GM23338 (cell line): ENCODE results near the gene FAM219A. TPM values are rescaled to one million over a fixed set of nuclear protein-coding genes. Genes with fewer than 3 reads are reported as not detected.

Experiments used
- ATAC-seq: fragments of 200-7000 bp; cut with Tn5 transposase; 3 replicates; pipeline ENCODE4 v1.9.1; 2020
- DNase-seq: peaks from one replicate; pipeline ENCODE4 v3.0.0-alpha.2; 2015; ENCODE audit warnings: low spot score
- H2AFZ ChIP-seq: fragments of 200-600 bp; sonication (generic); 2 replicates; pipeline ENCODE4 v1.8.0; 2016; ENCODE audit warnings: antibody characterized with exemption, mild to moderate bottlenecking, moderate library complexity
- H3F3A ChIP-seq: fragments of 200-600 bp; sonication (generic); replicated peaks from 2 replicates; pipeline ENCODE4 v1.8.0; 2017; ENCODE audit warnings: antibody characterized with exemption, mixed run types, low read depth
- H3K27ac ChIP-seq: fragments of 200-600 bp; sonication (generic); 2 replicates; pipeline ENCODE4 v1.6.1; 2016; ENCODE audit warnings: low read depth
- H3K27me3 ChIP-seq: fragments of 200-600 bp; sonication (generic); 2 replicates; pipeline ENCODE4 v1.8.0; 2016; ENCODE audit warnings: mild to moderate bottlenecking, mixed run types, moderate library complexity; ENCODE audit not compliant: insufficient read depth
- H3K36me3 ChIP-seq: fragments of 200-600 bp; sonication (generic); 2 replicates; pipeline ENCODE4 v1.8.0; 2016; ENCODE audit warnings: mild to moderate bottlenecking; ENCODE audit not compliant: insufficient read depth
- H3K4me1 ChIP-seq: fragments of 200-600 bp; sonication (generic); 2 replicates; pipeline ENCODE4 v1.8.0; 2016; ENCODE audit warnings: mild to moderate bottlenecking, moderate library complexity; ENCODE audit not compliant: insufficient read depth
- H3K4me2 ChIP-seq: fragments of 200-600 bp; sonication (generic); 2 replicates; pipeline ENCODE4 v1.7.1; 2017; ENCODE audit warnings: mixed run types
- H3K4me3 ChIP-seq: fragments of 200-600 bp; sonication (generic); 2 replicates; pipeline ENCODE4 v1.6.1; 2016; ENCODE audit warnings: mixed run types
- H3K79me2 ChIP-seq: fragments of 200-600 bp; sonication (generic); replicated peaks from 2 replicates; pipeline ENCODE4 v1.8.0; 2017; ENCODE audit warnings: mild to moderate bottlenecking; ENCODE audit not compliant: insufficient read depth
- H3K9me2 ChIP-seq: fragments of 200-600 bp; sonication (generic); 2 replicates; pipeline ENCODE4 v1.8.0; 2017; ENCODE audit not compliant: insufficient read depth
- H4K20me1 ChIP-seq: fragments of 200-600 bp; sonication (generic); replicated peaks from 2 replicates; pipeline ENCODE4 v1.8.0; 2017; ENCODE audit warnings: mild to moderate bottlenecking; ENCODE audit not compliant: insufficient read depth
- H3K27ac Mint-ChIP-seq: 2 replicates; pipeline ENCODE4 v1.8.0; 2020; ENCODE audit warnings: inconsistent platforms, mild to moderate bottlenecking, moderate library complexity, mixed read lengths
- H3K27me3 Mint-ChIP-seq: 3 replicates; pipeline ENCODE4 v1.8.0; 2022; ENCODE audit warnings: low read depth, mild to moderate bottlenecking, moderate library complexity, mixed read lengths, inconsistent platforms; ENCODE audit not compliant: insufficient read depth, poor library complexity
- H3K36me3 Mint-ChIP-seq: 3 replicates; pipeline ENCODE4 v1.8.0; 2021; ENCODE audit warnings: low read depth, mild to moderate bottlenecking, inconsistent platforms, moderate library complexity, mixed read lengths
- H3K4me1 Mint-ChIP-seq: 3 replicates; pipeline ENCODE4 v1.8.0; 2020; ENCODE audit warnings: mild to moderate bottlenecking, inconsistent platforms, mixed read lengths
- H3K4me3 Mint-ChIP-seq: 3 replicates; pipeline ENCODE4 v1.8.0; 2021; ENCODE audit warnings: moderate library complexity, mild to moderate bottlenecking, inconsistent platforms, mixed read lengths
- H3K9me3 Mint-ChIP-seq: 3 replicates; pipeline ENCODE4 v1.8.0; 2020; ENCODE audit warnings: moderate library complexity, mild to moderate bottlenecking, inconsistent platforms, mixed read lengths
- CREB1 ChIP-seq: fragments of 250-450 bp; sonication (Bioruptor Pico); IDR thresholded peaks from 2 replicates; pipeline ENCODE4 v1.5.0; 2020; ENCODE audit warnings: low read depth, mild to moderate bottlenecking, moderate library complexity
- EZH2 ChIP-seq: fragments of 200-600 bp; sonication (generic); IDR thresholded peaks from one replicate; pipeline ENCODE4 v1.8.0; 2017; ENCODE audit warnings: antibody characterized with exemption, mild to moderate bottlenecking, low read depth; ENCODE audit not compliant: unreplicated experiment
- EZH2phosphoT487 ChIP-seq: fragments of 200-600 bp; sonication (generic); IDR thresholded peaks from one replicate; pipeline ENCODE4 v1.8.1; 2018; ENCODE audit warnings: antibody characterized with exemption; ENCODE audit not compliant: unreplicated experiment
- JUNB ChIP-seq: IDR thresholded peaks from one replicate; pipeline ENCODE4 v1.6.1; 2016; ENCODE audit warnings: antibody characterized with exemption; ENCODE audit not compliant: unreplicated experiment
- STAT1 ChIP-seq: IDR thresholded peaks from one replicate; pipeline ENCODE4 v1.6.1; 2016; ENCODE audit warnings: antibody characterized with exemption; ENCODE audit not compliant: unreplicated experiment
- ZNF331 ChIP-seq: fragments of 250-450 bp; sonication (Bioruptor Pico); IDR thresholded peaks from 2 replicates; pipeline ENCODE4 v1.5.0; 2020; ENCODE audit warnings: low read depth, mild to moderate bottlenecking, moderate library complexity
- polyA plus RNA-seq: library from polyadenylated mRNA; unstranded; fragments of >200 nt; fragmentation: Nextera tagmentation; extraction: Ambion mirVana; gene quantifications from 2 replicates; pipeline ENCODE4 v1.2.1, GENCODE V29; 2016
- total RNA-seq: library from RNA; depleted of rRNA; stranded (reverse); fragments of >200 nt; shearing (Covaris generic); gene quantifications from 2 replicates; pipeline ENCODE4 v1.2.3, GENCODE V29; 2014
- TF ChIP-seq, protein P1 (sequence below): fragments of 250-450 bp; sonication (Bioruptor Pico); IDR thresholded peaks from 2 replicates; pipeline ENCODE4 v1.5.0; 2020; ENCODE audit warnings: mild to moderate bottlenecking, moderate library complexity
- TF ChIP-seq, protein P2 (sequence below), 2 experiments: fragments of 200-600 bp in 1 of 2; sonication (generic) in 1 of 2; conservative IDR thresholded peaks; 2 replicates each; pipeline versions ENCODE4 v1.5.1 to v1.6.1; 2016 to 2017; ENCODE audit warnings: antibody characterized with exemption in 2 of 2, low read depth in 2 of 2, mild to moderate bottlenecking in 2 of 2, moderate library complexity in 1 of 2

Gene FAM219A
- total and polyA plus RNA-seq, 2 experiments from 2014 or later, result 3.8 to 7.2 TPM

GRCh38 chr9:34443533-34443932 is 14.8 kb downstream of the FAM219A start (continued):
- TF ChIP-seq, protein P1, sequence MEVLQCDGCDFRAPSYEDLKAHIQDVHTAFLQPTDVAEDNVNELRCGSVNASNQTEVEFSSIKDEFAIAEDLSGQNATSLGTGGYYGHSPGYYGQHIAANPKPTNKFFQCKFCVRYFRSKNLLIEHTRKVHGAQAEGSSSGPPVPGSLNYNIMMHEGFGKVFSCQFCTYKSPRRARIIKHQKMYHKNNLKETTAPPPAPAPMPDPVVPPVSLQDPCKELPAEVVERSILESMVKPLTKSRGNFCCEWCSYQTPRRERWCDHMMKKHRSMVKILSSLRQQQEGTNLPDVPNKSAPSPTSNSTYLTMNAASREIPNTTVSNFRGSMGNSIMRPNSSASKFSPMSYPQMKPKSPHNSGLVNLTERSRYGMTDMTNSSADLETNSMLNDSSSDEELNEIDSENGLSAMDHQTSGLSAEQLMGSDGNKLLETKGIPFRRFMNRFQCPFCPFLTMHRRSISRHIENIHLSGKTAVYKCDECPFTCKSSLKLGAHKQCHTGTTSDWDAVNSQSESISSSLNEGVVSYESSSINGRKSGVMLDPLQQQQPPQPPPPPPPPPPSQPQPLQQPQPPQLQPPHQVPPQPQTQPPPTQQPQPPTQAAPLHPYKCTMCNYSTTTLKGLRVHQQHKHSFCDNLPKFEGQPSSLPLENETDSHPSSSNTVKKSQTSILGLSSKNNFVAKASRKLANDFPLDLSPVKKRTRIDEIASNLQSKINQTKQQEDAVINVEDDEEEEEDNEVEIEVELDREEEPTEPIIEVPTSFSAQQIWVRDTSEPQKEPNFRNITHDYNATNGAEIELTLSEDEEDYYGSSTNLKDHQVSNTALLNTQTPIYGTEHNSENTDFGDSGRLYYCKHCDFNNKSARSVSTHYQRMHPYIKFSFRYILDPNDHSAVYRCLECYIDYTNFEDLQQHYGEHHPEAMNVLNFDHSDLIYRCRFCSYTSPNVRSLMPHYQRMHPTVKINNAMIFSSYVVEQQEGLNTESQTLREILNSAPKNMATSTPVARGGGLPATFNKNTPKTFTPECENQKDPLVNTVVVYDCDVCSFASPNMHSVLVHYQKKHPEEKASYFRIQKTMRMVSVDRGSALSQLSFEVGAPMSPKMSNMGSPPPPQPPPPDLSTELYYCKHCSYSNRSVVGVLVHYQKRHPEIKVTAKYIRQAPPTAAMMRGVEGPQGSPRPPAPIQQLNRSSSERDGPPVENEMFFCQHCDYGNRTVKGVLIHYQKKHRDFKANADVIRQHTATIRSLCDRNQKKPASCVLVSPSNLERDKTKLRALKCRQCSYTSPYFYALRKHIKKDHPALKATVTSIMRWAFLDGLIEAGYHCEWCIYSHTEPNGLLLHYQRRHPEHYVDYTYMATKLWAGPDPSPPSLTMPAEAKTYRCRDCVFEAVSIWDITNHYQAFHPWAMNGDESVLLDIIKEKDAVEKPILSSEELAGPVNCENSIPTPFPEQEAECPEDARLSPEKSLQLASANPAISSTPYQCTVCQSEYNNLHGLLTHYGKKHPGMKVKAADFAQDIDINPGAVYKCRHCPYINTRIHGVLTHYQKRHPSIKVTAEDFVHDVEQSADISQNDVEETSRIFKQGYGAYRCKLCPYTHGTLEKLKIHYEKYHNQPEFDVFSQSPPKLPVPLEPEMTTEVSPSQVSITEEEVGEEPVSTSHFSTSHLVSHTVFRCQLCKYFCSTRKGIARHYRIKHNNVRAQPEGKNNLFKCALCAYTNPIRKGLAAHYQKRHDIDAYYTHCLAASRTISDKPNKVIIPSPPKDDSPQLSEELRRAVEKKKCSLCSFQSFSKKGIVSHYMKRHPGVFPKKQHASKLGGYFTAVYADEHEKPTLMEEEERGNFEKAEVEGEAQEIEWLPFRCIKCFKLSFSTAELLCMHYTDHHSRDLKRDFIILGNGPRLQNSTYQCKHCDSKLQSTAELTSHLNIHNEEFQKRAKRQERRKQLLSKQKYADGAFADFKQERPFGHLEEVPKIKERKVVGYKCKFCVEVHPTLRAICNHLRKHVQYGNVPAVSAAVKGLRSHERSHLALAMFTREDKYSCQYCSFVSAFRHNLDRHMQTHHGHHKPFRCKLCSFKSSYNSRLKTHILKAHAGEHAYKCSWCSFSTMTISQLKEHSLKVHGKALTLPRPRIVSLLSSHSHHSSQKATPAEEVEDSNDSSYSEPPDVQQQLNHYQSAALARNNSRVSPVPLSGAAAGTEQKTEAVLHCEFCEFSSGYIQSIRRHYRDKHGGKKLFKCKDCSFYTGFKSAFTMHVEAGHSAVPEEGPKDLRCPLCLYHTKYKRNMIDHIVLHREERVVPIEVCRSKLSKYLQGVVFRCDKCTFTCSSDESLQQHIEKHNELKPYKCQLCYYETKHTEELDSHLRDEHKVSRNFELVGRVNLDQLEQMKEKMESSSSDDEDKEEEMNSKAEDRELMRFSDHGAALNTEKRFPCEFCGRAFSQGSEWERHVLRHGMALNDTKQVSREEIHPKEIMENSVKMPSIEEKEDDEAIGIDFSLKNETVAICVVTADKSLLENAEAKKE (CRISPR knock-in tag), result no peak
- TF ChIP-seq STAT1 (no peak), EZH2phosphoT487 (no peak)
- TF ChIP-seq, protein P2, sequence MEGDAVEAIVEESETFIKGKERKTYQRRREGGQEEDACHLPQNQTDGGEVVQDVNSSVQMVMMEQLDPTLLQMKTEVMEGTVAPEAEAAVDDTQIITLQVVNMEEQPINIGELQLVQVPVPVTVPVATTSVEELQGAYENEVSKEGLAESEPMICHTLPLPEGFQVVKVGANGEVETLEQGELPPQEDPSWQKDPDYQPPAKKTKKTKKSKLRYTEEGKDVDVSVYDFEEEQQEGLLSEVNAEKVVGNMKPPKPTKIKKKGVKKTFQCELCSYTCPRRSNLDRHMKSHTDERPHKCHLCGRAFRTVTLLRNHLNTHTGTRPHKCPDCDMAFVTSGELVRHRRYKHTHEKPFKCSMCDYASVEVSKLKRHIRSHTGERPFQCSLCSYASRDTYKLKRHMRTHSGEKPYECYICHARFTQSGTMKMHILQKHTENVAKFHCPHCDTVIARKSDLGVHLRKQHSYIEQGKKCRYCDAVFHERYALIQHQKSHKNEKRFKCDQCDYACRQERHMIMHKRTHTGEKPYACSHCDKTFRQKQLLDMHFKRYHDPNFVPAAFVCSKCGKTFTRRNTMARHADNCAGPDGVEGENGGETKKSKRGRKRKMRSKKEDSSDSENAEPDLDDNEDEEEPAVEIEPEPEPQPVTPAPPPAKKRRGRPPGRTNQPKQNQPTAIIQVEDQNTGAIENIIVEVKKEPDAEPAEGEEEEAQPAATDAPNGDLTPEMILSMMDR (conservative IDR thresholded peaks at IDR 0.05; ENCODE audit: low read depth in 2 of 2), result no peak

DNA sequence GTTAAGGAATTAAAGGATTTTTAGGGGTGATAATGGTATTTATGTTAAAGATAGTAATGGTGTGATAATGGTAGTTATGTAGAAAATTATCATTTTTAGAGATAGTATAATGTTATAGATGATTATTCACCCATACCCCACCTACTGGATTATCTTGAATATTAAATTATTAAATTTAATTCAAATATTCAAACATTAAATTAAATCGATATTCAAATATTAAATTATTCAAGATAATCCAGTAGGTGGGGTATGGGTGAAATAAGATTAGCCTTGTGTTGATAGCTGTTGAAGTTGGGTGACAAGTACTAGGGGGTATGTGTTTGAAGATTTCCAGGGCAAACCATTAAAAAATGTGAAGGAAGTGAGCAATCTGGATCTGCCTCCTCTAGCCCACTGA is 15.6 kb downstream of the FAM219A start:
- Histone ChIP-seq H3K4me1 (0 out of 2 replicates have a peak, but pooled peaks cover 5% of the 10 kb centered on the region), H3K4me2 (no peak overlapping the region), H3K79me2 (no peaks in the 10 kb centered on the region), H3K27ac (no peak overlapping the region), H3F3A (no peaks in the 10 kb centered on the region), H3K27me3 (no peaks in the 10 kb centered on the region), H4K20me1 (peaks cover 8% of the 10 kb centered on the region; the same call in 1 of the 2 replicates), H2AFZ (no peak overlapping the region), H3K36me3 (no peaks in the 10 kb centered on the region), H3K4me3 (no peak overlapping the region), H3K9me2 (no peaks in the 10 kb centered on the region)
- H3K36me3 Mint-ChIP-seq, result peaks cover 4% of the 10 kb centered on the region; the same call in 1 of the 3 replicates
- TF ChIP-seq ZNF331 (CRISPR knock-in tag), result no peak
- no peak for TF ChIP-seq EZH2phosphoT487
- no peak for TF ChIP-seq JUNB
- TF ChIP-seq EZH2, result no peak
- TF ChIP-seq CREB1 (CRISPR knock-in tag), result no peak
- ATAC-seq (no peak), DNase-seq (no peak)
- peaks cover 15% of the 10 kb centered on the region for H3K4me1 Mint-ChIP-seq
- no peak overlapping the region for H3K27ac Mint-ChIP-seq
- peaks cover 2% of the 10 kb centered on the region for H3K27me3 Mint-ChIP-seq
- H3K9me3 Mint-ChIP-seq, result no peaks in the 10 kb centered on the region
- no peak overlapping the region for H3K4me3 Mint-ChIP-seq
